GM18861 (cell line): ENCODE data around the gene EGFR.

Source experiments
- ATAC-seq: cut with Tn5 transposase; IDR thresholded peaks from one replicate; pipeline ENCODE4 v1.9.1; 2021; ENCODE audit not compliant: unreplicated experiment

The EGFR gene

DNA sequence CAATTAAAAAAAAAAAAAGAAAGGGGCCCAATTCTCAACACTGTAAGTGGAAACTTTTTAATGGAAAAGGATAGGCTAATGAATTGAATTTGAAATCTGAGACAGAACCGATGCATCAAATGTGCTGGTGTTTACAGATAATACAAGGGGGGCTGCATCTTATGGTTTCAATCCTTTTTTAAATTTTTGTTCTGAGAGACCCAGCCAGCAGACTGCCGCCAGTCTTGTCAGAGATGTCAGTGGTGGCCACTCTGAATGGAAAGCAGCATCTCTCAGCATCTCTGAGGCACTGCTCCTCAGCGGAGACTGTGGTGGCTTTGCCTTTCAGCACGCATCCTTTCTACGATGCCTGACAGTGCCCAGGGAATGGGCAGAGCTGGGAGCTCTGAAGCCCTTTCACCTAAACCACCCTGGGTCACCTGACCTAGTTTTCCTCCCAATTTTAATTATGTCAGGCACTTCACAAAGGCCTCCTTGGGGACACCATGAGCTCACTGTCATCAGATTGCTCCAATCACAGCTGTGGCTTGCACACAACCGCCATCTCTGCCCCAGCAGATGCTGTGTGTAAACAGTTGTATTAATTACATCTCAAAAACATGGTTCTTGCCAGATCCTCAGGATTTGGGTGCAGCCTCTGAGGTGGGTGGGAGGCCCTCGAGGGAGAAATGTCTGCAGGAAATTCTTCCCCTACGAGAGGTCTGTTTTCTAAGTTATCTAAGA, 81.2 kb downstream of the EGFR start:
- no peak for ATAC-seq

DNA sequence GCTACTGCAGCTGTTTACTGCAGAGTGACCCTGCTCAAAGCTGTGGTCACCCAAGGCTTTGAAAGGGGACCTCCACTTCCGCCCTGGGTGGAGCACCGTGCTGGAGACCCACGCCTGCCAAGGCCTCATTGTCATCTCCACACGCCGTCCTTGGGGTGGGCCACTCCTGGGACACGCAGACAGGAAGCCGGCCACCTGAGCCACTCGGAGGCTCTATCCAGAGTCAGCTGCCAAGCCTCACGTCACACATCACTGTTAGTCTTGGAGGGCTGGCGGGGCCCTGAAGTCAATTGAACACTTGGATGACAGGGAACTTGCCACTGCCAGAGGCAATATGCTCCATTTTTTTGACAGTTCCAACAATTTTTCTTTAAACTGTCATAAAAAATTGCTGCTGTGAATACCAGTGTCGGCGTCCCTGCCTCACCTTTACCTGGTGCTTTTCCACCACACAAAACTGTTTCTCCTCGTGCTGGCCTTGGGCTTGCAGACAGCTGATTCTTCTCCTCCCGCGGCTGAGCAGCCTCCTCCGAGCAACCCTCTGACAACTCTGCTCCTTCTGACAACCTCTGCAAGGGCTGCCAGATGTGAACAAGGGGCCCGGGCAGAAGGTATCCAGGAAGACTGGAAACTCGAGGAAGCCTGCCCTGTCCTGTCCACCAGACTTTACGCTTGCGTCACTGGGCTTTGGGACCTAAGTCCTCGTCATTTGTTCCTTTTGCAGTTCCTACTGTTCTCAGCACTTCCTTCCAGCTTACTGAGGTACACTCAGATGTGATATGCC, 81.9 kb downstream of the EGFR start:
- no peak for ATAC-seq

DNA sequence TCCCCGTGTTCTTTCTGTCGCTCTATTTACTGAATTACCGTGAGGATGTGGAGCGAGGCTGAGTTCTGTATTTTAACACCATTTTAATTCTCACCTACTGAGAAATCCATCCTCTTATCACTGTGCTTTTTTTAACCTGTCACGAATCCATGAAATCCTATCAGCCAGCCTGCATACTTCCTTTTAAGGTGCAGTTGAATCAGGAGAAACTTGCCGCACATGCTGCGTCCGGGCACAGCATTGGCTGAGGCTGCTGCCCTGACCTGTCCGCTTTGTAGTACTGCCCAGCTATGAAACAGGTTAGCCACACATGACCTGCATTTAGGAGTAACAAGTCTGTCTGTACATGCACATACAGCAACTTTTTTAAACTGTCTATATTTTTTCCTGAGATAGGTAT, 82.5 kb downstream of the EGFR start:
- ATAC-seq, result no peak

DNA sequence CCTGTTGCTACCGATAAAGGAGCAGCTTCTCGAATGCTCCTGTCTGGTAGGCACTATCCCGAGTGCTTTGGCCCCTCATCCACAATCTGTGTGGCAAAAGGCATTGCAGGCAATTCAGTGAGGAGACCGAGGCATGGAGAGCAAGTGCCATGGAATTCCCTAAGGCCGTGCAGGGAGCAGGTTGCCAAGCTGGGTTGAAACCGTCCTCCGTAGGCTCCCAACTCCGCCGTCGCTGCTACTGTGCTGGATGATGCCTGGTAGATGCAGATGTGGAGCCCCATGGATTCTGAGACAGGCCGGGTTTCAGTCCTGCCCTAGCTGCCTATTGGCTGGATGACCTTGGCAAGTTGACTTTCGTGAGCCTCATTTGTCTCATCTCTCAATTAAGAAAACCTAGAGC, 85.3 kb downstream of the EGFR start:
- ATAC-seq, result no peak

DNA sequence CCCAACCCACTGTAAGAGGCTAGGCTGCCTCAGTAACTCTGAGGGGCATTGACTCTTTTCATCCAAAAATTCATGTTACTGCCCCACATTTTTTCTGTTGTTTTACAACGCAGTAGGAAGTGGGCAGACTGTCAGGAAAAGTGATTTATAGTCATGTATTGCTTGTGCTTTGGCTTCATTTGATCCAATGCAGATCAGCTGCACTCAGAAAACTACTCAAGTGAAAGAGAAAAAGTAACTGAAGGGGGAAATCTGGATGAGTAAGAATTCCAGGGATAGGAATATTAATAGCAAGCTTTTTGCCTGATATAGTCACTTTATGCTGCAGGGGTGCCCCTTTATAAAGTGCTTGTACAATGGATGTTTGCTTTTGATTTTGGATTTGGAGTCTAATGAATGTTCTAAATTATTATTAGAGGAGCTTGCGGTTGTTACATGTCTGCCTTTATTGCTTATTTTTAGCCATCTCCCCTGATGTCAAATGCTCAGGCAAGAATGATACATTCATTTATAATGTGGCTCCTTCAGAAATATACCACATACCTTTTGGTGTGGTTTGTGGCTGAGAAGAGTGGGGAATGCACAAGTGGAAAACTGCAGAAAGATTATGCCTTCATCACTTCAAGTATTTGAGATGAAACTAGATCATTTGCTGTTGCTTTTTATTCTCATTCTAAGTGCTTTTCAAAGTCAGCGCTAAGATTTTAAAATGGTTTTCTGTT, 86.1 kb downstream of the EGFR start:
- no peak for ATAC-seq

DNA sequence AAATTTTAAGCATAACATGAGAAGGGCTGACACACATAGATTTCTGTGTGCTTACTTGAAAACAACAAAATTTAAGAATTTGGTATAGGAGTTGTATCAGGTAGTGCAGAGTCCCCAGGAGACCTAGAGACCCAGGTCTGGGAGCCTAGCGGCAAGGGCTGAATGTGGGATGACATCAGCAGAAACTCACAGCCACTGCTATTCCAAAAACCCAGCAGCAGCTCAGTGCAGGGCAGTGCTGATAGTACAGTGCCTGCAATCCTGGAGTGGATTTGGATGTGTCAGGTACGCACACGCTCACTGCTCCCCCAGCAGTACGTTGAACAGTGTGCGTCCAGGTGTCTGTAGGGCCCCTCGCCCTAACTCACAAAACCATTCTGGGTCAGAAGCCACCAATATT, 87.1 kb downstream of the EGFR start:
- ATAC-seq, result no peak

DNA sequence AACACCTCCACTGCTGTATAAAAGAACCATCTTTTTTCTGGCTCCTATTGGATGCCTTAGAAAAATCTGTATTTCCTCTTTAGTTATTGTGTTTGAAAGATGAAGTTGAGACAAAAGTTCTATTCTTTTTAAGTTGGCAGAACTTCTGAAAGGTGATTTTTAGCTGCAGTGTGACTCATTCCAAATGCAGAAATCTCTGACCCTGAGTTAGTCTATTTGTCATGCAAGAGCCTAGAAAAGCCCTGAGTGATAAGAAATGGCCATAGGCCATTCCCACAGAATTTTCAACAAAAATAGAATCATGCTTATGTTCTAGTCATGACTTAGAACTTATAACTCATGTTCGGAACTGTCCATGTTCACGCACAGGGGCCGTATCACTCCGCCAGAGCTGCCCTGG, 89.1 kb downstream of the EGFR start:
- ATAC-seq, result no peak

DNA sequence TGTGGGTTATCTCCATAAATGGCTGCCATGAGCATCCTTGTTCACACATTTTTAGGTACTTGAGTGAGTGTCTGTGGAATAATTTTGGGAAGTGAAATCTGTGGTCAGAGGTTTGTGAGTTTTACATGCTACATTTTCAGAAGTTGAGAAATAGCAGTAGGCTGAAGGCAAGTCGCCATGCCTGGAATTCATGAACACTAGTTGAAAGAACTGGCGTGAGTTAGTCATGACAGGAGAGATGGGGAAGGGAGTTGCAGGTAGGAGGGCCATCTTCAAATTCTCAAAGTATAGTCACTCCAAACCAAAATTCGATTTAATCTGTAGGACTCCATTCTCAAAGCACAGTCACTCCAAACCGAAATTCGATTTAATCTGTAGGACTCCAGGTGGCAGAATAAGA, 89.6 kb downstream of the EGFR start:
- ATAC-seq, result no peak

DNA sequence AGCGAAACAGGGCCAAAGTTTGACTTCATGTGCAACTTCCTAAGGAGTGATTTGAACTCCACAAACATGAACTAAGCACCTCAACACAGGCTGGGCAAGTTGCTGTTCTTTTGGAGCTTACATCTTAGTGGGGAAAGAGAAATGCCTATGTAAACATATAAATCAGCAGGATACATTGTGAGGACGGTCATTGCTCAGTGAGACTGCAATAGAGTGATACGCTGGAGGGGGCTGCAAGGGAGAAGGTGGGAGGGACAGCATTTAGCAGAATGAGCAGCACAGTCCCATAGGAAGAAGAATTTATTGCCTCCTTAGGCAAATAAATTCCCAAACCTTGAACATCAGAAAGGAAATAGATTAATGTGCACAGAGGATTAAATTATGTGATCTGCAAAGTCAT, 90.0 kb downstream of the EGFR start:
- no peak for ATAC-seq

DNA sequence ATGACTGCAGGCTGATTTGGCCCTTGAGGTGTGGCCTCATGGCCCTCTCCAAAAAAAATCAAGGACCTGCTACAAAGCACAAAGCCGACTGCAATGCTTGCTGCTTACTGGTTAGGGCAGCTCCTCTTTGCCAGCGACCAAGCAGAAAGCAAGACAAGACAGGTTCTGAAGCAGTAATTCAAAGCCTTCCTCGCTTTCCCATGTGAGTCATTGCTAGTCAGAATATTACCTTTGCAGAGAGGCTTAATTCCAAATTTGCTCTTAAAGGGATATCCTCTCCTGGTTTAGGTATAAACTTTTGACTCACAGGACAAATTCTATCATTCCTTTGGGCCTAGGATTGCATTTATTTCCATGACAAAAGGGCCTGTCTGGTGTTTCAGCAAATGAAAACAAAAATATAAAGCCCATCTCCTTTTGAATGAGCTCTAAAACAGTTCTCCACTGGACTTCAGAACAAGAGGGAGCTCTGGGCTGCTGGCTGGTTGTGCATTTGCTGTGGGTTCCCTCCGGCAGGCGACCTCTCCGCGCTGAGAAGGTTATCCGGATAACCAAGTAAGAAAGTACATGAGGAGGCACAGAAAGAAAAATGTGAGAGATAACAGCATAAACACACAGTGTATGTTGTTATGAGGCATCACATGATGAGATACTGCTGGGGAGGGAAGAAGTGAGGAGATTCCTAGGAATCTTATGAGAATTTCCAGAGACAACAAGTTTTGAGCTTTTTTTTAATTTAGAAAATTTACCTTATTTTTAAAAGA, 90.8 kb downstream of the EGFR start:
- no peak for ATAC-seq

DNA sequence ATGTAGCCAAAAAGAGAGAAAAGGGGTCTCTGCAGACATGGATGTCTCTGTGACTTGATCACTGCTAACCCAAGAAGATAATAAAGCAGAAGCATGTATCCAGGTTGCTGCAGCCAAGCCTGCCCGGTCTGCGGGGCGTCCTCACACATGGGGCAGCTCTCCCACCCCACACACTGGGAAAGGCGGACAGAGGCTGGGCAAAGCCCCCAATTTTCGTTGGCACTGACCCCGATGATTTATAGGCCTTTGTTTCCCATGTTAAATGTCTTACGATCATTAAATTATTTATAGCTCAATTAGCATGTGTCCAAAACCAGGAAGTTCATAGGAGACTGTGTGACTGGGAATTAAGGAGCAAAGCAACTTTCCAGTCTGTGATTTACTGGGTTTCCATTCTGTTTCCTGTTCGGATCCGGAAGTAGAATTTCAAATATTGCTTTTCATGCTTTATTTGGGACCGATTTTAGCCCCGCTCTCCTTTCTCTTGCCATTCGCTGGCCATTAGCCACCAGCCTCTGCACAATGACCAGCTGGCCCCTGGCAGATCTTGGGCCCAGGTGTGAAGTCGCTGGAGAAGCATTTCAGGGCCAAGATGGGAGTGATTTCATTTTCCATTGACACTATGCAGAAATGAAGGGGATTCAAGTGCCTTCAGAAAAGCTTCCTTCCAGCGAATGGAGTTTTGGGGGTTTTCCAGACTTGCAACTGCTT, 91.6 kb downstream of the EGFR start:
- ATAC-seq, result no peak

DNA sequence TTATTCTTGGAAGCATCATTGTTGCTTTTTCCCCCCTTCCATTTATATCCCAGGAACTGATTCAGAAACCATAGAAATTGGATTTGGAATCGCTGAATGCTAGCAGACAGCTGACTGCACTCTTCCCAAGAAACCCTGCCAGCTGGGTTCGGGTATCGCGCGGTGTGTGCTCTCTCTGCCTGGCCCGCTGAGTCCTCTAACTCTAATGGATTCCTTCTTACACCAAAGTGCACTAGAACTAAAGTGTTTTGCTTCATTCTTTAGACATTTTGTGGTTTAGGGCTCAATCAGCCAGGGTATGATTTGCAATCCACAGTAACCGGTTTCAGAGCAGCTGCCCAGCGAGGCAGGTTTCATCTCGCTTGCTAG, 92.2 kb downstream of the EGFR start:
- no peak for ATAC-seq

DNA sequence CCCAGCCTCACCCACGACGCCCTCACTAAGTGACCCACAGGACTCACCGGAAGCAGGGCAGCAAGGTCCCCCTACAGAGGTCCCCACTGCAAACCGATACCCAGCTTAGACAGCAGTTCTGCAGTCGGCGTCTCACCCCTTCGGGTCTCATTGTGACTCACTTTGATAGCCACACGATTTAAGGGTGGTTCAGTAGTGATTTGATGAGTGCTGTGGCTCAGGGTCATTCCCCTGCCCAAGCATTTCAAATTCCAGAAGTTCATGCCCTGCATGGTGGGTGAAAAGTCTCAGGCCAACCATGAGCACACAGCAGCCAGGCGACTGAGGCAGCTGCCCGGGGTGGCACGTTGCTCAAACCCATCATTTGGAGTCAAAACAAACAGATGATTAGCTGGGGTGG, 93.2 kb downstream of the EGFR start:
- ATAC-seq, result no peak

DNA sequence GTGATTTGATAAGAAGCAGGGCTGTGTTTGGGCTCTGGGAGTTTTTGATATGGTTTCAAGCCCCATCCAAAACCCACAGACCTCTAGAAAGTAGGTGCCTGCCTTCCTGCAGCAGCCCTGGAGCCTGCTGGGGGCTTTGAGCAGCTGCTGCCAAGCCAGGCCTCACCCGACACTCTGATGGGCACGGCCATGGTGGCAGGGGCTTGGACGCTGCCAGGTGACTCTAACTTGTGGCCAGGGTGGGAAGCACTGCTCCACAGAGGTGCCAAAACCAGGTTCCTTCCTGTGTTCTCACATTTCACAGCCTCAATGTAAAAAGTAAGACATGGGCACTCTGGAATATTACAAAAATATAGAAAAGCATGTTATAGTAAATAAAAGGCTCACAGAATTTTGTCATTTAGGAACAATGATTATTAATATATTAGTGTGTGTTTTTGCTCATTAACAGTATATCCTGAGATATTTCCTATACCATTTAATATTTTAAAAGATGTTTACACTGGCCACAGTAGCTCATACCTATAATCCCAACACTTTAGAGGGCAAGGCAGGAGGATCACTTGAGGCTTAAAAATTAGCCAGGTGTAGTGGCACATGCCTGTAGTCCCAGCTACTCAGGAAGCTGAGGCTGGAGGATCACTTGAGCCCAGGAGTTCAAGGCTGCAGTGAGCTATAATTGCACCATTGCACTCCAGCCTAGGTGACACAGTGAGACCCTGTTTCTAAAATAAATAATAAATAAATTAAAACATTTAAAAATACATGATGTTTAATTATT, 95.1 kb downstream of the EGFR start:
- ATAC-seq, result no peak

DNA sequence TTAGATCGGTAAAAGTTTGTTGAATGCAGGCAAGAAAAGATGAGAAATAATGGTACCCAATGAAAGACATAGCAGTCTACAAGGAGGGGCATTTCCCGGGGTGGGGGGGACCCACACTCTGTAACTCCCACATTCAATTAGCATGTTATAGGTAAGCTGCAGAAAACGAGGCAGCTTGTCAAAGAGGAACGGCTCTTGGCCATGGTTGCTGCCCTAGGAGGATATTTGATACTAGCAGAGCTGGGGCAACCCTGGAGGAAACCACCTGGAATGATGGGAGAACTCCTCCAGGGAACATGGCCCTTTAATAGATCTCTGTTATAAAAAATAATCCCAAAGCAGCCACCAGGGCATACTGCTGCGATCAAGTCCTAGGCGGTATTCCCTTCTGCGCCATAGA, 98.5 kb downstream of the EGFR start:
- ATAC-seq, result no peak

DNA sequence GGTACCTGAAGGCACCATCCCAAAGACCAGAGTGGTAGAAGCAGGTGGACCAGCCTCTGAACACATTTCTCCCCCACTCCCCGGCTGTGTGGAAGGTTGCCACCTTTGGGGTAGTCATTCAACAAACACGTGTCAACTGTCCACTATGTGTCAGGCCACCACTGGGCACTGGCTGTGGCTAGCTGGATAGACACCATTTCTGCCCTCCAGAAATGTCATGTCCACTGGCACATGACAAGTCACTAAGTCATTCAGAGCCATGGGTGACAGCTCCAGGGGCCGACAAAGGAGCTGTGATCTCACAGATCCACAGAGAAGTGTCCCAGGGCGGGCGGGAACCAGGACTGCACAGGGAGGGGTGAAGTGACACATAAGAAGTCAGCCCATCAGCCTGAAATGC, 99.6 kb downstream of the EGFR start:
- no peak for ATAC-seq

DNA sequence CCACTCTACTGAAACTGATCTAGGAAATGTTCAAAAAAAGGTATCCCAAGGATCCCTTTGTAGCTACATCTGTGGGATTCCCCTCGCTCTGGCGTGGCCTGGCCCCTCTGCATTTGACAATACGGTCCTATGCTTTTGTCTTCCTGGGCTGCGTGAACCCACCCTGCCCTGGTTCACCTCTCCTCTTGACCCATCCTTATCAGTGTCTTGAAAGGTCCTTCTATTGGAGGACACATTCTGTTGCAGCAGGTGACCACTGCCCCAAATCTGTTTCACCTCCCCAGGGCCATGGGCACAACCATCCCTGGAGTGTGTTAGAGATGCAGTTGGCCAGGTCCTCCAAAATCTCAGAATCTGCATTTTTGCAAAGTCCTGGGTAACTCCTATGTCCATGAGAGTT, 100.8 kb downstream of the EGFR start:
- ATAC-seq, result no peak

DNA sequence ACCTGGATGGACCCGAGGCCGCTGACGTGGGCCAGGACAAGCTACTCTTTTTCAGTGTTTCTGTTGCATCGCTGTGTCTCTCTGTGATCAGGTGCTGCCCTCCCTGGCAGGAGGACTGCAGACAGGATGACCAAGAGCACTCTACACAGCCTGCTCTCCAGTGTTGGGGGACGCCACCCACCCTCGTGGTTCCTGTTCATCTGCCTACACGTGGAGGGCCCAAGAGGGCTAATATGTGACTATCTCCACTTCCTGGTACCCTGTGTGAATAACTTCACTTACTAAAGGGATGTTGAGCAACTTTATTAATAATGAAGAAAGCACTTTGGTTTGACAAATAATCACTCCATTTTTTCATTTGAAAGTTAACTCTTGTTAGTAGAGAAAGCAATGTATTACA, 101.3 kb downstream of the EGFR start:
- ATAC-seq, result no peak

DNA sequence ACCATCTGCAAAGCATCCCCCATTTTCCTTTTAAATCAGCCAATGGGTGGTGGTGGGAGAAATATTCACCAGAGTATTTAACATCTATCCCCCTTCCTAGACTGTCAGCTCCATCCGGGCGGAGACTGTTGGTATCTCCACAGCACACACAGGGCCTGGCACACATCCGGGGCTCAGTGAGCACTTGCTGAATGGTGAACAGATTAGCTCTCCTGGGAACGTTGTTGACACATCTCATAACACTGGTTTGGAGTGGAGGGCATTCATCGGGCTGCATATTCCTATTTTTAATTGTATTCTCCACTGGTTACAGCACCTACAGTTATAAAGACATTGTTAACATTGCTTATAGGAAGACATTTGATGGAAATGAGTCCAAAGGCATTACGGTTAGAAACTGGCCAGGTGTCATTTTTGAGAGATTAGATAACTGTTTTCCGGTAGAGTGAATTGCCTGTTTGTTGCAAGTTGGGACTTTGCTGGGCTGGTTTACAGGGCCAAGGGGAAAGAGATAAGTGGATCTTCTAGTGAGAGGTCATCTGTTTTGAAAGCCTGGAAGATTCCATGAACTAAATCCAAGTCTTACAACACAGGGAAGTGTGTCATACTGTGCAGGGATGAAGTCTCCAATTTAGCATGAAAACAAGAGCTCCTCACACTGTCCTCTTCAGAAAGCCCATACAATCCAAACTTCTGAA, 101.8 kb downstream of the EGFR start:
- no peak for ATAC-seq
